Mononuclear cell (primary cell): ENCODE measurements around the gene GLYR1. TPM values are rescaled to one million over a fixed set of nuclear protein-coding genes. Genes with fewer than 3 reads are reported as not detected.

Experiments used
- H3K27me3 ChIP-seq: 2 replicates; pipeline ENCODE4 v1.6.0; 2011; ENCODE audit warnings: low read length, control low read depth; ENCODE audit not compliant: insufficient read depth
- H3K4me1 ChIP-seq: 2 replicates; pipeline ENCODE4 v1.5.1; 2011; ENCODE audit warnings: mild to moderate bottlenecking, low read length, control low read depth; ENCODE audit not compliant: insufficient read depth
- H3K4me3 ChIP-seq: 2 replicates; pipeline ENCODE4 v1.5.1; 2011; ENCODE audit warnings: mild to moderate bottlenecking, low read length, moderate library complexity
- H3K9me3 ChIP-seq: 2 replicates; pipeline ENCODE4 v1.5.1; 2011; ENCODE audit warnings: low read depth, mild to moderate bottlenecking, control low read depth, low read length
- total RNA-seq: library from RNA; depleted of rRNA; stranded (reverse); fragments of >200 nt; gene quantifications from one replicate; pipeline ENCODE4 v1.2.3, GENCODE V29; 2012

GLYR1 gene
- total RNA-seq, 1 donor, result 49.7 TPM

GRCh38 chr16:4765511-4766474, 81.3 kb downstream of the GLYR1 start:
- no peaks in the 10 kb centered on the region for H3K27me3 ChIP-seq
- peaks cover 31% of the 10 kb centered on the region for H3K4me1 ChIP-seq
- no peaks in the 10 kb centered on the region for H3K9me3 ChIP-seq
- peak overlapping the region; percentile 83 for H3K4me3 ChIP-seq

- no peaks in the 10 kb centered on the region for H3K9me3 ChIP-seq
- H3K27me3 ChIP-seq, result no peaks in the 10 kb centered on the region
- no peak overlapping the region for H3K4me3 ChIP-seq
- peaks cover 29% of the 10 kb centered on the region for H3K4me1 ChIP-seq
These were observed 83.3 kb downstream of the GLYR1 start for GRCh38 chr16:4763791-4764190.

GRCh38 chr16:4762205-4762604, 84.9 kb downstream of the GLYR1 start:
- peaks cover 14% of the 10 kb centered on the region for H3K4me1 ChIP-seq
- H3K4me3 ChIP-seq, result no peak overlapping the region
- H3K27me3 ChIP-seq, result no peaks in the 10 kb centered on the region
- no peaks in the 10 kb centered on the region for H3K9me3 ChIP-seq

GRCh38 chr16:4760221-4760910, 86.7 kb downstream of the GLYR1 start:
- no peak overlapping the region for H3K4me3 ChIP-seq
- H3K4me1 ChIP-seq, result no peaks in the 10 kb centered on the region
- no peaks in the 10 kb centered on the region for H3K27me3 ChIP-seq
- no peaks in the 10 kb centered on the region for H3K9me3 ChIP-seq

- Histone ChIP-seq H3K4me3 (no peak overlapping the region), H3K4me1 (no peaks in the 10 kb centered on the region), H3K9me3 (no peaks in the 10 kb centered on the region), H3K27me3 (no peaks in the 10 kb centered on the region)
These were observed 91.4 kb downstream of the GLYR1 start for GRCh38 chr16:4755687-4756086.

GRCh38 chr16:4754865-4755264, 92.2 kb downstream of the GLYR1 start:
- no peaks in the 10 kb centered on the region for H3K9me3 ChIP-seq
- no peaks in the 10 kb centered on the region for H3K4me1 ChIP-seq
- no peak overlapping the region for H3K4me3 ChIP-seq
- no peaks in the 10 kb centered on the region for H3K27me3 ChIP-seq

GRCh38 chr16:4753227-4753626, 93.9 kb downstream of the GLYR1 start:
- H3K4me1 ChIP-seq, result no peaks in the 10 kb centered on the region
- no peak overlapping the region for H3K4me3 ChIP-seq
- H3K9me3 ChIP-seq, result no peaks in the 10 kb centered on the region
- H3K27me3 ChIP-seq, result no peaks in the 10 kb centered on the region

Other genes starting within 250 kb of the GLYR1 start
- gene UBALD1, start 232.4 kb downstream of the GLYR1 start, total RNA-seq, result 7.9 TPM
- gene MGRN1, start 222.5 kb downstream of the GLYR1 start, total RNA-seq, result 40.8 TPM
- gene NUDT16L1, start 153.7 kb downstream of the GLYR1 start, total RNA-seq, result 28.0 TPM
- gene ANKS3, start 113.0 kb downstream of the GLYR1 start, total RNA-seq, result 3.8 TPM
- not detected for gene DNAAF8, start 112.8 kb downstream of the GLYR1 start, total RNA-seq
- gene ZNF500, start 80.1 kb downstream of the GLYR1 start, total RNA-seq, result 7.7 TPM
- not detected for gene SEPTIN12, start 58.9 kb downstream of the GLYR1 start, total RNA-seq
- not detected for gene SMIM22, start 51.9 kb downstream of the GLYR1 start, total RNA-seq
- gene ROGDI, start 44.7 kb downstream of the GLYR1 start, total RNA-seq, result 19.3 TPM
- gene UBN1, start 193 bp upstream of the GLYR1 start, total RNA-seq, result 47.1 TPM
- not detected for gene PPL, start 89.9 kb upstream of the GLYR1 start, total RNA-seq
- gene SEC14L5, start 111.0 kb upstream of the GLYR1 start, total RNA-seq, result 1.6 TPM
- gene NAGPA, start 186.6 kb upstream of the GLYR1 start, total RNA-seq, result 29.6 TPM
- gene C16orf89, start 218.7 kb upstream of the GLYR1 start, total RNA-seq, result not detected
- gene ALG1, start 224.6 kb upstream of the GLYR1 start, total RNA-seq, result 5.0 TPM